Subcutaneous adipose tissue (tissue), 4 donors: Measurements from ENCODE around the gene NT5C2. TPM values are rescaled to one million over a fixed set of nuclear protein-coding genes. Genes with fewer than 3 reads are reported as not detected.

Experiments
- total RNA-seq, 4 donors: library from RNA; depleted of rRNA; stranded (reverse); fragments of >200 nt; gene quantifications; one replicate each; pipeline ENCODE4 v1.1.0, GENCODE V29; 2016
- TF ChIP-seq, protein P1 (sequence below): fragments of 450-650 bp; IDR thresholded peaks from one replicate; pipeline ENCODE4 v1.5.1; 2016; ENCODE audit warnings: low read depth, mild to moderate bottlenecking, control low read depth, antibody characterized with exemption, moderate library complexity

NT5C2 gene
- total RNA-seq, 4 donors from 2014 or later, result 62.1 to 262 (median 71.4) TPM

DNA sequence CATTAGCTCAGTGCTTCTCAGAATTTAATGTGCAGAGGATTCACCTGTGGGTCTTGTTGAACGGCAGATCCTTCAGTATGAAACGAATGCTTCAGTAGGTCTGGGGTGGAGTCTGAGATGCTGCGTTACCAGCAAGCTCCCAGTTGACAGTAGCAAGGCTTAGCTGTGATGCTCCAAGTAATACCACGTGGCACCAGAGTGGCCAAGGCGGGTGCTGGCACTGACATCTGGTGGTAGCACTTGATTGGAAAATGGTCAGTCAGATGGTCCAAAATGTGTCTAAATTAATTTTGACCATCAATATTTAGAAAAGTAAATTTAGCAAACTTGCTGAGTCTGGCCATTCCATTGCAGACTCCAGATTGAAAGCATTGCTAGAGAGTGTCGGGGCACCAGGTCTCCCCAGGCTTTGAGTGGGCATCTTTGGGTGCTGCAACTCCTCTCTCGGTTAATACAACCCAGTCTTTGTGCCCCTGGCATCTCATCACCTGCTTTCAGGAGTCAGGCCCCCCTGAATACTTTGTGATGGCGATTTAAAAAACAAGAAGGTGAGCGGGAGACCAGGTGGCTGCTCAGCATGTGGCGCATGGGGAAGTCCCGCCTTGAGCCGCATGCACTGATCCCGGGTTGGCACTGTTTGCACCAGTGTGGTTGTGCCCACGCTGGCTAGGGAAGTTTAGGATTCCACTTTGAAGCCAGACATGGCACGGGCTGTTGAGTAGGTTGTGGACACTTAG is 130.1 kb downstream of the NT5C2 start:
- TF ChIP-seq, protein P1, sequence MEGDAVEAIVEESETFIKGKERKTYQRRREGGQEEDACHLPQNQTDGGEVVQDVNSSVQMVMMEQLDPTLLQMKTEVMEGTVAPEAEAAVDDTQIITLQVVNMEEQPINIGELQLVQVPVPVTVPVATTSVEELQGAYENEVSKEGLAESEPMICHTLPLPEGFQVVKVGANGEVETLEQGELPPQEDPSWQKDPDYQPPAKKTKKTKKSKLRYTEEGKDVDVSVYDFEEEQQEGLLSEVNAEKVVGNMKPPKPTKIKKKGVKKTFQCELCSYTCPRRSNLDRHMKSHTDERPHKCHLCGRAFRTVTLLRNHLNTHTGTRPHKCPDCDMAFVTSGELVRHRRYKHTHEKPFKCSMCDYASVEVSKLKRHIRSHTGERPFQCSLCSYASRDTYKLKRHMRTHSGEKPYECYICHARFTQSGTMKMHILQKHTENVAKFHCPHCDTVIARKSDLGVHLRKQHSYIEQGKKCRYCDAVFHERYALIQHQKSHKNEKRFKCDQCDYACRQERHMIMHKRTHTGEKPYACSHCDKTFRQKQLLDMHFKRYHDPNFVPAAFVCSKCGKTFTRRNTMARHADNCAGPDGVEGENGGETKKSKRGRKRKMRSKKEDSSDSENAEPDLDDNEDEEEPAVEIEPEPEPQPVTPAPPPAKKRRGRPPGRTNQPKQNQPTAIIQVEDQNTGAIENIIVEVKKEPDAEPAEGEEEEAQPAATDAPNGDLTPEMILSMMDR, result no peak

DNA sequence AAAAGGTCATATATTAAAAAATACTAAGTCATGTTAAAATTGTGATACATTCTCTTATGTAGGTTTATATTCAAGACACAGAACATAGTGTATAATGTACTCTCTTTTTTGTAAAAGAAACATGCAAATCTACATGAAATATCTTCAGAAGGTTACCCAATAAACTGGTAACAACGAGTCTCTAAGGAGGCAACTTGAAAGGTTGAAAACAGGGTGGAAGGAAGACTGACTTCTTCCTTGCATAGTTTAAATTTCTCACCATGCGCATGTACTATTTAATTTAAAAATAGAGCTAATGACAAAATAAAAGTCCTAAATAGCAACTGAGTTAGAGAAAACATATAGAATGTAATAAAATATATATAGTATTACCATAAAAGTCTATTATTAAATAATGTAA is 132.5 kb downstream of the NT5C2 start:
- TF ChIP-seq, protein P1, result no peak

DNA sequence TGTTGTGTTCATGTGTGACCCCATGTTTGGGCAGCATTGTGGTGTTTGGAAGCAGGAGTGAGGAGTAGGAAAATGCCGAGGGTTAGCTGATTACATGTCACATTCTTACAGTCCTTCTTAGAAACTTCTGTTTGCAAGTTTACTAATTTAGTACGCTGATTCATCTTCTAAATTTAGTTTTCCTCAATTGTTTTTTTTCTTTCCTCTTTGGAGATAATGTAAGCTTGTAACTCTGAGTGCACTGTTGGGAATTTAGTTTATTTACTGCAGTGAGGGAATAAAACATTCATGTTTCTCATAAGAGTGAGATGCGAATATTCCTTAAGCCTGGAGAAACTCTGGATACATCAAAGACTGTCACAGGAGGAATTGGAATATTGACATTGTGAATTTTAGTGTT is 135.0 kb downstream of the NT5C2 start:
- TF ChIP-seq, protein P1, result no peak

DNA sequence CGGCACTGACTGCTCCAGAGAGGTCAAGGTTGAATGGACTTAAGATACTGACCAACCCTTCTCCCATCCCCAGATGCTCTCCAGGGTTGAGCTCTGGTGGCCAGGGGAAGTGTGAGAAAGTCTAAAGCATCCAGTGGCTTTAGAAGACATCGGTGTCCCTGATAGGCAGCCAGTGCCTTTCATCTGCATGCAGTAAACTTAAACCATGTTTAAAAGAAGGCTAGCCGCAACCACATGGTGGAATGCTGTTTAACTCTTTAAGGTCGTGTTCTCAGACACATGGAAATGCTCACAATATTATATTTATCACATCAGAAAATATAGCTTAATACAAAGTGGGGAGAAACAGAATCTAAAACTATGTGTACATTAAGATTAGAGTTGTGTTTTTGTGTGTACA is 138.0 kb downstream of the NT5C2 start:
- TF ChIP-seq, protein P1, result no peak

GRCh38 chr10:103054621-103055020 is 138.5 kb downstream of the NT5C2 start:
- TF ChIP-seq, protein P1, result no peak

- TF ChIP-seq, protein P1, result no peak
Observed at GRCh38 chr10:103053659-103054581, 139.2 kb downstream of the NT5C2 start.

GRCh38 chr10:103049237-103049636 is 143.8 kb downstream of the NT5C2 start:
- TF ChIP-seq, protein P1, result no peak
